ENCODE data around the gene DAB2IP. TPM values are rescaled to one million over a fixed set of nuclear protein-coding genes. Genes with fewer than 3 reads are reported as not detected.

The DAB2IP gene
- total RNA-seq, 1 experiment from 2014 or later: 15.2 TPM

GRCh38 chr9:121753802-121754654, 102.6 kb downstream of the DAB2IP start:
- Histone ChIP-seq H3K4me2 (ENCODE audit: low read length) (no peak overlapping the region), H3K9me3 (ENCODE audit: low read length) (no peaks in the 10 kb centered on the region), H3K9ac (ENCODE audit: low read length) (no peak overlapping the region), H3K79me2 (ENCODE audit: low read length) (no peaks in the 10 kb centered on the region), H3K27ac (ENCODE audit: low read length) (no peak overlapping the region), H3K9me2 (replicated peaks; ENCODE audit: low read length) (no peaks in the 10 kb centered on the region), H3F3A (ENCODE audit: low read length, unreplicated experiment) (no peaks in the 10 kb centered on the region), H4K20me1 (ENCODE audit: low read length) (no peaks in the 10 kb centered on the region), H3K4me1 (ENCODE audit: insufficient read depth, low read length) (no peaks in the 10 kb centered on the region), H2AFZ (ENCODE audit: low read length) (no peak overlapping the region), H3K4me3 (ENCODE audit: low read length) (no peak overlapping the region), H3K36me3 (ENCODE audit: low read depth, low read length) (no peaks in the 10 kb centered on the region), H3K27me3 (ENCODE audit: low read length) (no peaks in the 10 kb centered on the region)
- TF ChIP-seq EZH2phosphoT487 (IDR thresholded peaks at IDR 0.05; ENCODE audit: borderline replicate concordance, low read length): no peak
- no peak for TF ChIP-seq CTCF (conservative IDR thresholded peaks at IDR 0.05; ENCODE audit: low read depth, low read length)
- TF ChIP-seq EZH2 (IDR thresholded peaks at IDR 0.05; ENCODE audit: low read length, unreplicated experiment): no peak
- POLR2A ChIA-PET (ENCODE audit: unreplicated experiment): no interaction called here
- CTCF ChIA-PET: no interaction called here
- intact Hi-C loops (cut with micrococcal nuclease): no loop called here
- DNase-seq: no peak
- BruUV-seq (replicated peaks): no TSS peak
- no peak for ATAC-seq

GRCh38 chr9:121754655-121755436, 103.4 kb downstream of the DAB2IP start:
- H3K4me3 ChIP-seq (ENCODE audit: low read length): no peak overlapping the region
- TF ChIP-seq EZH2 (IDR thresholded peaks at IDR 0.05; ENCODE audit: low read length, unreplicated experiment): no peak
- no peak for TF ChIP-seq EZH2phosphoT487 (IDR thresholded peaks at IDR 0.05; ENCODE audit: borderline replicate concordance, low read length)
- TF ChIP-seq CTCF (conservative IDR thresholded peaks at IDR 0.05; ENCODE audit: low read depth, low read length): no peak
- POLR2A ChIA-PET (ENCODE audit: unreplicated experiment): no interaction called here
- no peak overlapping the region for H3K9ac ChIP-seq (ENCODE audit: low read length)
- no peaks in the 10 kb centered on the region for H4K20me1 ChIP-seq (ENCODE audit: low read length)
- no peak for ATAC-seq
- H3K36me3 ChIP-seq (ENCODE audit: low read depth, low read length): no peaks in the 10 kb centered on the region
- no peak overlapping the region for H3K4me2 ChIP-seq (ENCODE audit: low read length)
- no peaks in the 10 kb centered on the region for H3K4me1 ChIP-seq (ENCODE audit: insufficient read depth, low read length)
- no peak overlapping the region for H2AFZ ChIP-seq (ENCODE audit: low read length)
- no peaks in the 10 kb centered on the region for H3K27me3 ChIP-seq (ENCODE audit: low read length)
- no peaks in the 10 kb centered on the region for H3K9me2 ChIP-seq (replicated peaks; ENCODE audit: low read length)
- intact Hi-C loops (cut with micrococcal nuclease): no loop called here
- DNase-seq: no peak
- H3K79me2 ChIP-seq (ENCODE audit: low read length): no peaks in the 10 kb centered on the region
- no peak overlapping the region for H3K27ac ChIP-seq (ENCODE audit: low read length)
- CTCF ChIA-PET: no interaction called here
- no peaks in the 10 kb centered on the region for H3K9me3 ChIP-seq (ENCODE audit: low read length)
- no peaks in the 10 kb centered on the region for H3F3A ChIP-seq (ENCODE audit: low read length, unreplicated experiment)
- BruUV-seq (replicated peaks): no TSS peak

- Histone ChIP-seq H3K9me2 (replicated peaks; ENCODE audit: low read length) (no peaks in the 10 kb centered on the region), H3K9me3 (ENCODE audit: low read length) (no peaks in the 10 kb centered on the region), H3F3A (ENCODE audit: low read length, unreplicated experiment) (no peaks in the 10 kb centered on the region), H3K27me3 (ENCODE audit: low read length) (no peaks in the 10 kb centered on the region), H3K27ac (ENCODE audit: low read length) (no peak overlapping the region), H3K9ac (ENCODE audit: low read length) (no peak overlapping the region), H3K4me2 (ENCODE audit: low read length) (no peak overlapping the region), H3K4me1 (ENCODE audit: insufficient read depth, low read length) (no peaks in the 10 kb centered on the region), H3K79me2 (ENCODE audit: low read length) (no peaks in the 10 kb centered on the region), H2AFZ (ENCODE audit: low read length) (no peak overlapping the region), H3K36me3 (ENCODE audit: low read depth, low read length) (no peaks in the 10 kb centered on the region), H3K4me3 (ENCODE audit: low read length) (no peak overlapping the region), H4K20me1 (ENCODE audit: low read length) (no peaks in the 10 kb centered on the region)
- intact Hi-C loops (cut with micrococcal nuclease): no loop called here
- CTCF ChIA-PET: no interaction called here
- no peak for DNase-seq
- TF ChIP-seq CTCF (conservative IDR thresholded peaks at IDR 0.05; ENCODE audit: low read depth, low read length) (no peak), EZH2phosphoT487 (IDR thresholded peaks at IDR 0.05; ENCODE audit: borderline replicate concordance, low read length) (no peak), EZH2 (IDR thresholded peaks at IDR 0.05; ENCODE audit: low read length, unreplicated experiment) (no peak)
- POLR2A ChIA-PET (ENCODE audit: unreplicated experiment): no interaction called here
- no peak for ATAC-seq
- no TSS peak for BruUV-seq (replicated peaks)
Measured at GRCh38 chr9:121755581-121755980, 104.1 kb downstream of the DAB2IP start.

All from PC-3 (cell line).